Measurements from ENCODE around the gene ADRA1B.

DNA sequence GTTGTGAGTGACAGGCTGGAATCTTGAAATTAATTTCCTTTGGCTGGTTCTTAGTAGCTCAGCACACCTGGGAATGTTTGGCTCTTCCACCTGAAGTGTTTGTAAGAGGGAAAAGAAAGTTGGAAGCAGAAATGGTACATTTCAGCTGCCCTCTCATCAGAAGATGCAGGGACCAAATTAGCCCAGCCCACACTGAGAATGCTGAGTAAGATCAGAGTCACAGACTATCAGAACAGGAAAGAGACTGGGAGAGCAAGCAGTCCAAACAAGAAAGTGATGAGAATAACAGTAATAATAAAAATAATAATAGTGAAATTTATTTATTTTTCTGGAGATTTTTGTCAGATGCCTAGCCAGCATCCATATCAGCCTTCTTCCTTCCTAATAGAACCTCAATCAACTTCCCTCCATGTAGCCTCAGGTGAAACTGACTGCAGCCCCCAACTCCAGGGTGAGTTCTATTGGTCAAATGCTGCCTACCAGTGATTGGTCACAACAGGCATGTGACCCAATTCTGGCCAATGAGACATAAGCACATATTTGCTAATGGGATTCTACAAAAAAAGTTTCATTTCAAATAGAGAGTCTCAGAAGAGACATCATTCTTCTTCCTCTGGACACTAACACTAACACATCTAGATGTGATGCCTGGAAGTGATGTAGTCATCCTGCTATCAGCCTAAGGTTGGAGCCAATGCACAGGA lies 31.2 kb upstream of the ADRA1B start:
- TF ChIP-seq RAD21 (IDR thresholded peaks at IDR 0.05; ENCODE audit: low read depth) (no peak), NFIC (IDR thresholded peaks at IDR 0.05) (no peak), YY1 (IDR thresholded peaks at IDR 0.05; ENCODE audit: low read depth) (no peak), TCF12 (IDR thresholded peaks at IDR 0.05; ENCODE audit: low read depth) (no peak), TAF1 (IDR thresholded peaks at IDR 0.05; ENCODE audit: low read depth) (no peak)
- TF ChIP-seq, protein P1, sequence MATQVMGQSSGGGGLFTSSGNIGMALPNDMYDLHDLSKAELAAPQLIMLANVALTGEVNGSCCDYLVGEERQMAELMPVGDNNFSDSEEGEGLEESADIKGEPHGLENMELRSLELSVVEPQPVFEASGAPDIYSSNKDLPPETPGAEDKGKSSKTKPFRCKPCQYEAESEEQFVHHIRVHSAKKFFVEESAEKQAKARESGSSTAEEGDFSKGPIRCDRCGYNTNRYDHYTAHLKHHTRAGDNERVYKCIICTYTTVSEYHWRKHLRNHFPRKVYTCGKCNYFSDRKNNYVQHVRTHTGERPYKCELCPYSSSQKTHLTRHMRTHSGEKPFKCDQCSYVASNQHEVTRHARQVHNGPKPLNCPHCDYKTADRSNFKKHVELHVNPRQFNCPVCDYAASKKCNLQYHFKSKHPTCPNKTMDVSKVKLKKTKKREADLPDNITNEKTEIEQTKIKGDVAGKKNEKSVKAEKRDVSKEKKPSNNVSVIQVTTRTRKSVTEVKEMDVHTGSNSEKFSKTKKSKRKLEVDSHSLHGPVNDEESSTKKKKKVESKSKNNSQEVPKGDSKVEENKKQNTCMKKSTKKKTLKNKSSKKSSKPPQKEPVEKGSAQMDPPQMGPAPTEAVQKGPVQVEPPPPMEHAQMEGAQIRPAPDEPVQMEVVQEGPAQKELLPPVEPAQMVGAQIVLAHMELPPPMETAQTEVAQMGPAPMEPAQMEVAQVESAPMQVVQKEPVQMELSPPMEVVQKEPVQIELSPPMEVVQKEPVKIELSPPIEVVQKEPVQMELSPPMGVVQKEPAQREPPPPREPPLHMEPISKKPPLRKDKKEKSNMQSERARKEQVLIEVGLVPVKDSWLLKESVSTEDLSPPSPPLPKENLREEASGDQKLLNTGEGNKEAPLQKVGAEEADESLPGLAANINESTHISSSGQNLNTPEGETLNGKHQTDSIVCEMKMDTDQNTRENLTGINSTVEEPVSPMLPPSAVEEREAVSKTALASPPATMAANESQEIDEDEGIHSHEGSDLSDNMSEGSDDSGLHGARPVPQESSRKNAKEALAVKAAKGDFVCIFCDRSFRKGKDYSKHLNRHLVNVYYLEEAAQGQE (IDR thresholded peaks at IDR 0.05; ENCODE audit: low read depth), result no peak
- TF ChIP-seq, protein P2, sequence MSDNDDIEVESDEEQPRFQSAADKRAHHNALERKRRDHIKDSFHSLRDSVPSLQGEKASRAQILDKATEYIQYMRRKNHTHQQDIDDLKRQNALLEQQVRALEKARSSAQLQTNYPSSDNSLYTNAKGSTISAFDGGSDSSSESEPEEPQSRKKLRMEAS (IDR thresholded peaks at IDR 0.05), result no peak
